BLaER1 treated with 17β-estradiol and CSF1 and Interleukin-3, amounts not matched to agents 10 nM and 100 nM (cell line): Measurements from ENCODE around the gene NFS1.
"Not testable (repeated sequence)": the region's sequence is repeated elsewhere in the genome, so short reads cannot be mapped to it uniquely, and the experiment has no call there.

Source experiments
- H3K27ac ChIP-seq, 11 experiments: shearing (Covaris generic); formaldehyde crosslinking; 2 replicates each; pipeline ENCODE4 v1.8.1; 2022
- H3K27me3 ChIP-seq, 11 experiments: shearing (Covaris generic); formaldehyde crosslinking; 2 replicates each; pipeline ENCODE4 v1.8.1; 2022
- H3K36me3 ChIP-seq, 11 experiments: shearing (Covaris generic); formaldehyde crosslinking; 2 replicates each; pipeline ENCODE4 v1.8.1; 2022
- H3K4me1 ChIP-seq, 10 experiments: shearing (Covaris generic); formaldehyde crosslinking; 2 replicates each; pipeline ENCODE4 v1.8.1; 2022
- H3K4me2 ChIP-seq, 11 experiments: shearing (Covaris generic); formaldehyde crosslinking; 2 replicates each; pipeline ENCODE4 v1.8.1; 2022
- H3K4me3 ChIP-seq, 10 experiments: shearing (Covaris generic); formaldehyde crosslinking; 2 replicates each; pipeline ENCODE4 v1.8.1; 2022
- H3K9ac ChIP-seq, 11 experiments: shearing (Covaris generic); formaldehyde crosslinking; 2 replicates each; pipeline ENCODE4 v1.8.1; 2022
- H3K9me3 ChIP-seq, 11 experiments: shearing (Covaris generic); formaldehyde crosslinking; replicated peaks in 1 of 11; 2 replicates each; pipeline ENCODE4 v1.8.1; 2022
- H4K20me1 ChIP-seq, 11 experiments: shearing (Covaris generic); formaldehyde crosslinking; 2 replicates each; pipeline ENCODE4 v1.8.1; 2022
- Cebpa-rat ChIP-seq, 11 experiments: shearing (Covaris generic); IDR thresholded peaks; 2 replicates each; pipeline ENCODE4 v1.8.1; 2022

NFS1 gene

DNA sequence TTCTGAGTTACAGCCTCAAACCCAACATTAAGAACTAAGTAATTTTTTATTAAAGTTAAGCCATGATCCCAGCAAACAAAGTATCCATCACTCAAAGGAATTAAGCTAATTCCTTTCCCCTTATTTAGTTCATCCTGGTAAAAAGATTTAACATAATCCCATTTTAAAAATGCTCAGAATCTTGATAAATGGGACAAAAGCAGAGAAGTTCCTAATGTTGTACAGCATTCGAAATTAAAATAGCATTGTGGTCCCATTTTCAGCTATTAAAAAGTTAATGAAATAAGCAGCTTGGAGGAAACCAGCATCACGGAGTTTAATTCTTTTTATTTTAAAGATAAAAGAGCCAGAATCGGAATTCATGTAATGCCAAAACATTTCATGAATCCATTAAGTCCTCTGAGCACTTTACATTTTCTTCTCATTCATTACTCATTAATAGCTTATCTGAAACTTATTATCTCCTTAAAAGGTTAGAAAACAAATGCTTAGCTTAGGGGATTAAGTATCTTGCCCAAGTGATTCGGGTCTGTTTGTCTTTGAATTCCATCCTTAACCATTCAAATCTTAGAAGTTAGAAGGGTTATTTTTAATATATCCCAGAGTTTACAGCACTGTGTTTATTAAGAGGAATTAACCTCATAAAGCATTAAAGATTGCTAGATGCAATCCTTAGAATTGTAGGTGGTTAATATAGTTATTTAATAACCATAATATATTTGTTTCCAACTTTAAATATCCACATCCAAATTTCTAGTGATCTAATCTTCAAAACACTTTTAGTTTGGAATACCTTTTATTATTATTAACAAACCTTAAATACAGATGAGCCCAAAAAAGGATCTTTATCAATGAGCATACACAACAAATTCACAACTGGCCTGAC lies 31.7 kb upstream of the NFS1 start:
- H3K27ac ChIP-seq, result no peak overlapping the region
- H3K4me1 ChIP-seq, result peaks cover 0 to 32% (median under 1%) of the 10 kb centered on the region in 10 experiments; a peak in 7 of 20 replicates
- H3K36me3 ChIP-seq, result peaks cover 100% of the 10 kb centered on the region in 11 experiments
- no peaks in the 10 kb centered on the region for H3K9me3 ChIP-seq
- no peak for TF ChIP-seq Cebpa-rat (IDR thresholded peaks at IDR 0.05)
- H3K27me3 ChIP-seq, result no peaks in the 10 kb centered on the region
- no peak overlapping the region for H3K9ac ChIP-seq
- H3K4me2 ChIP-seq, result no peak overlapping the region
- H4K20me1 ChIP-seq, result peaks cover 100% of the 10 kb centered on the region in 11 experiments
- no peak overlapping the region for H3K4me3 ChIP-seq

DNA sequence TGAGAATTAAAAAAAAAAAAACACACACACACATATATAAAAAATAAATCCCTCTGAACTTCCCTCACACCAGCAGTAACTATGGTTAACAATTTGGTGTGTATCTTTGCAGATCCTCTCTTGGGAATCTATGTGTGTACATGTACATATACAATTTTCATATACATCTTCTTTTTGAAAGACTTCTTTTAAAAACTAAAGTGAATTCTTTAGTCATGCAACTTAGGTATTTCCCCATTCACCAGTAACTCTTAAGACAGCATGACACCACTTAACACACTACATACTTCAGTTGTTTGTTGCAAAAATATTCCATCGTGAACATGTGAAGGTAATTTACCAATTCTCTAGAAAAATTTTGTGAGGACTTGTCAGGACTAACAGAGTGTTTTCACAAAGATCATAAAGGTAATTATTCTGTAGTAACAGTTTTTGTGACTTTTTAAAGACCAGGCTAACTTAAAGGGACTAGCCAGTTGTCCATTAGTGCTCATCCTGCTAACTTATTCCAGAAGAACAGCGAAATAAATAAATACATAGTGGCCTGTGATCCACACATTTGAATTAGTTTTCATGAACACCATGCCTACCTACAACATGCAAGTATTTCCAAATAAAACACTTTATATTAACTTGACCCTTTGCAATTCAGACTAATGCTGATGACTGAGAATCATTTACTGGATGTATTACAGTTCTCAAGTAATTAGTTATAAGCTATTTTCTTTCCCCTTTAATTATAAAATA lies 30.9 kb upstream of the NFS1 start:
- Histone ChIP-seq H3K9ac (no peak overlapping the region), H3K27ac (no peak overlapping the region), H4K20me1 (peaks cover 100% of the 10 kb centered on the region in 11 experiments), H3K4me2 (no peak overlapping the region), H3K4me1 (peaks cover 0 to 24% (median 0%) of the 10 kb centered on the region in 10 experiments; a peak in 5 of 20 replicates), H3K9me3 (no peaks in the 10 kb centered on the region), H3K36me3 (peaks cover 100% of the 10 kb centered on the region in 11 experiments), H3K27me3 (no peaks in the 10 kb centered on the region), H3K4me3 (no peak overlapping the region)
- TF ChIP-seq Cebpa-rat (IDR thresholded peaks at IDR 0.05), result no peak

DNA sequence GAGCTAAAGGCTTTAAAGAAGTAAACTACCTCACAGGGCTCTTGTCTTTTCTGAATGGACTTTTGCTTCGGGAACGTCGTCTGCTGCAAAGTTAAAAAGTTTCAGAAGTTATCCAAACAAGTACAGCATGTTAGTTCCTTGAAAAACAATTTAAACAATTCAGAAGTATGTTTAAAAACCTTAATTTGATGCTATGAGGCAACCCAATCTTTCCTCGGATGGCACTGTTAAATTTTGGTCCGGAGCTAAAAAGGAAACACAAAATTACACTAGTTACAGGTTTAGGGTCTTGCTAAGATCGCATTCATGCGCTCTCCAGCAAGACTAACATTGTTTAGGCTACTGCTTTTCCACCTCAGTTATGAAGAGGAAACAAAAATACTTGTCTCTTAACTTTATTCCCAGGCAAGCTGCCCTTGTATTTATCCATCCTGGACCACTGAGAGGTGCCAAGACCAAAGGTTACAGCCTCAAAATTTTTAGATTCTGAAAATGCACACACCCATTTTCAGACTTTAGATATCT lies 30.2 kb upstream of the NFS1 start:
- H4K20me1 ChIP-seq, result peaks cover 100% of the 10 kb centered on the region in 11 experiments
- no peak overlapping the region for H3K4me2 ChIP-seq
- H3K9ac ChIP-seq, result no peak overlapping the region
- no peak overlapping the region for H3K27ac ChIP-seq
- H3K4me1 ChIP-seq, result peaks cover 0 to 17% (median 0%) of the 10 kb centered on the region in 10 experiments; a peak in 4 of 20 replicates
- H3K27me3 ChIP-seq, result no peaks in the 10 kb centered on the region
- no peak overlapping the region for H3K4me3 ChIP-seq
- peaks cover 100% of the 10 kb centered on the region in 11 experiments for H3K36me3 ChIP-seq
- no peaks in the 10 kb centered on the region for H3K9me3 ChIP-seq
- no peak for TF ChIP-seq Cebpa-rat (IDR thresholded peaks at IDR 0.05)

DNA sequence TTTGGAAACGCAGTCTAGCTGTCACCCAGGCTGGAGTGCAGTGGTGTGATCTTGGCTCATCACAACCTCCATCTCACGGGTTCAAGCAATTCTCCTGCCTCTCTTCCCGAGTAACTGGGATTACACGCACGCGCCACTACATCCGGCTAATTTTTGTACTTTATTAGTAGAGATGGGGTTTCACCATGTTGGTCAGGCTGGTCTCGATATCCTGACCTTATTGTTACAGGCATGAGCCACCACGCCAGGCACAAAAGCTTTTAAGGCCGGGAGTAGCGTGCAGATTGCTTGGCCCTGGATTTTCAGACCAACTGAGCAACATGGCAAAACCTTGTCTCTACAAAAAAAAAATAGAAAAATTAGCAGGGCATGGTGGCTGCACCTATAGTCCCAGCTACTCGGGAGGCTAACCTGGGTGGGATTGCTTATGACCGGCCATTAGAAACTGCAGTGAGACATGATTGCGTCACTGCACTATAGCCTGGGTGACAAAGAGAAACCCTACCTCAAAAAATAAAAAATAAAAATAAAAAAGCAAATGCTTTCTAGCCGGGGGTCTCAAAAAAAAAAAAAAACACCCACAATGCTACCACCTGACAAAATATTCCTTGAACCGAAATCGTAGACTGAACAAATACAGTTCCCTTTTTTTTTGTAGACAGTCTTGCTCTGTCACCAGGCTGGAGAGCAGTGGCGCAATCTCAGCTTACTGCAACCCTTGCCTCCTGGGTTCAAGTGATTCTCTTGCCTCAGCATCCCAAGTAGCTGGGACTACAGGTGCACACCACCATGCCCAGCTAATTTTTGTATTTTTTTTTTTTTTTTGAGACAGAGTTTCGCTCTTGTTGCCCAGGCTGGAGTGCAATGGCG lies 27.9 kb upstream of the NFS1 start:
- no peak overlapping the region for H3K4me2 ChIP-seq
- H3K4me3 ChIP-seq, result no peak overlapping the region
- H4K20me1 ChIP-seq, result peaks cover 100% of the 10 kb centered on the region in 11 experiments
- peaks cover 100% of the 10 kb centered on the region in 11 experiments for H3K36me3 ChIP-seq
- H3K9me3 ChIP-seq, result no peaks in the 10 kb centered on the region
- H3K4me1 ChIP-seq, result no peaks in the 10 kb centered on the region
- H3K9ac ChIP-seq, result no peak overlapping the region
- peak in 2 of 11 experiments; percentile 35 to 51; a peak in 2 of 22 replicates for TF ChIP-seq Cebpa-rat (IDR thresholded peaks at IDR 0.05)
- no peaks in the 10 kb centered on the region for H3K27me3 ChIP-seq
- no peak overlapping the region for H3K27ac ChIP-seq

DNA sequence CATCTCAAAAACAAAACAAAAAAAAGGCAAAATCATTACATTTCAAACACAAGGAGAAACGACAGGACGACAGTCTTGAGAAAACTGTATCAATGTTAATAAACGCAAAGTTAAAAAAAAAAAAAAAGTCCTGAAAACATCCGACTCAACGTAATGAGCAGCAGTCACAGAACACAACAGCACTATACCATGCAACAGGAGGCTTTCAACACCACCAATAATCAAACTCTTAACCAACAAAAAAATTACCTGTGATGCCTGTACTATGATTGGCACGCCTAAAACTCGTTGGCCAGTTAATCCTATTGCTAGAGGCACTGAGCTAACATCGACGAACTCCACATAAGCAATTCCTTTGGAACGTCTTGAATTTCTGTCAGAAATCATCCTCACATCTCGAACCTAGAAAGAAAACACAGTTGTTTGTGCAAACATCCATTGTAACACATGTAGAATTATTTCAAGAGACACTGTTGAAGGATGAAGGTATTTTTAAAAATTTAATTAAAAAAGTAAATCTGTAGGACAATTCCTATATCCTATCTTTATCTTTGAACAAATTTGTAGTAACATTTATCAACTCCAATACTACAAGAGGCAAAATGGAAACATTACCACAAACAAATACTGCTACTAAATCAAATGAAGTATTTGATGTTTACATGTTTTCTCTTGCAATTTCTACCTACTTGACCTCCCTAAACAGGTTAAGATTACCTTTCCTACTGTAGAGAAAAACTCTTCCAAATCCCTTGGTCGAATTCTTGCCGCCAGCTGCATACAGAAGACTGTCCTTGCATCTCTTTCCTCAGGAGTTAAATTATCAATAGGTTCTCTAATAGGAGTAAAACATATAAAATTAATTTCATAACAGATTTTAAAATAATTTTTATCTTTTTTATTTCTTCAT lies 25.4 kb upstream of the NFS1 start:
- H3K36me3 ChIP-seq, result peaks cover 100% of the 10 kb centered on the region in 11 experiments
- no peaks in the 10 kb centered on the region for H3K4me1 ChIP-seq
- no peak overlapping the region for H3K4me2 ChIP-seq
- H3K9me3 ChIP-seq, result no peaks in the 10 kb centered on the region
- H3K27me3 ChIP-seq, result no peaks in the 10 kb centered on the region
- no peak for TF ChIP-seq Cebpa-rat (IDR thresholded peaks at IDR 0.05)
- no peak overlapping the region for H3K4me3 ChIP-seq
- no peak overlapping the region for H3K9ac ChIP-seq
- no peak overlapping the region for H3K27ac ChIP-seq
- peaks cover 100% of the 10 kb centered on the region in 11 experiments for H4K20me1 ChIP-seq

DNA sequence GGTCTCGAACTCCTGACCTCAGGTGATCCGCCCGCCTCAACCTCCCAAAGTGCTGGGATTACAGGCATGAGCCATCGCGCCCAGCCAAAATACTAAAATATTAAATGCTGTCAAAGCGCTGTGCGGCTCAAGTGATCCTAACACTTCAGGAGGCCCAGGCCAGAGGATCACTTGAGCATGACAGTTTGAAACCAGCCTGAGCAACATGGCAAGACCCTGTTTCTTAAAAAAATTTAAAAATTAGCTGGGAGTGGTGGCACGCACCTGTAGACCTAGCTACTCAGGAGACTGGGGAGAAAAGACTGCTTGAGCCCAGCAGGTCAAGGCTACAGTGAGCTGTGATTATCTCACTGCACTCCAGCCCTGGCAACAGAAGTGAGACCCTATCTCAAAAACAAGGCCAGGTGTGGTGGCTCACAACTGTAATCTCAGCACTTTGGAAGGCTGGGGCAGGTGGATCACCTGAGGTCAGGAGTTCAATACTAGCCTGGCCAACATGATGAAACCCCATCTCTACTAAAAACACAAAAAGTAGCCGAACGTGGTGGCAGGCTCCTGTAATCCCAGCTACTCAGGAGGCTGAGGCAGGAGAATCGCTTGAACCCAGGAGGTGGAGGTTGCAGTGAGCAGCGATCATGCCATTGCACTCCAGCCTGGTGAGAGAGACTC lies 24.6 kb upstream of the NFS1 start:
- not testable (repeated sequence) for H3K27me3 ChIP-seq, H3K4me1 ChIP-seq, H3K9ac ChIP-seq, H3K4me3 ChIP-seq, H3K4me2 ChIP-seq, H3K9me3 ChIP-seq, H3K27ac ChIP-seq
- peaks cover 100% of the 10 kb centered on the region in 11 experiments for H4K20me1 ChIP-seq
- peaks cover 100% of the 10 kb centered on the region in 11 experiments for H3K36me3 ChIP-seq

DNA sequence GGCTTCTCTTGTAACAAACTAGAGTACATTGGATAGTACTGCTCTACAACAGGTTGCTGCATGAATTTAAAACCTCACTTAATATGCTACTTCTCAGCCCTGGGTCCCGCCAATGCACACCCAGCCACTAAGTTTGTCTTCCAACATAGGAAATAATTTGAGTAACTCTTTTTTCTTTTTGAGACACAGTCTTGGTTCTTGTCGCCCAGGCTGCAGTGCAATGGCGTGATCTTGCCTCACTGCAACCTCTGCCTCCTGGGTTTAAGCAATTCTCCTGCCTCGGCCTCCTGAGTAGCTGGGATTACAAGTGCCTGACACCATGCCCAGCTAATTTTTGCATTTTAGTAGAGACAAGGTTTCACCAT lies 24.1 kb upstream of the NFS1 start:
- H3K9me3 ChIP-seq, H3K4me2 ChIP-seq, H3K27me3 ChIP-seq, H3K4me3 ChIP-seq, H3K27ac ChIP-seq, H3K9ac ChIP-seq, H3K4me1 ChIP-seq: not testable (repeated sequence)
- peaks cover 100% of the 10 kb centered on the region in 11 experiments for H3K36me3 ChIP-seq
- peaks cover 100% of the 10 kb centered on the region in 11 experiments for H4K20me1 ChIP-seq

DNA sequence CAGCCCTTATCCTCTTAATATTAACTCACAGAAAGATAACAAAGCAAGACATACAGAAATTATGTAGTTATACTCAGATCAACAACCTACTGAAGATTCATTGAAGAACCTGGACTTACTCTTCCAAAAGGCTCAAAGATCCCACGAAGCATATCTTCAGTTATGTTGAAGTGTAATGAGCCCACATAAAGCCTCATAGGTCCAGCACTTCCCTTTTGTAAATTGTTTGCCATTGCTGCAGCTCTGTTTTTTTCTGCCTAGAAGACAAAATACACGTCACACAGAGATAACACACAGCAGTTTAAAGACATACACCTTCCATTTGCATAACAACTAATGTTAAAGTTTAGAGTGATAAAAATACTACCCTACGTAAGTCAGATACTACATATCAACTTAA lies 22.5 kb upstream of the NFS1 start:
- H3K9ac ChIP-seq, result no peak overlapping the region
- no peak overlapping the region for H3K4me3 ChIP-seq
- peaks cover 100% of the 10 kb centered on the region in 11 experiments for H4K20me1 ChIP-seq
- no peaks in the 10 kb centered on the region for H3K4me1 ChIP-seq
- H3K27me3 ChIP-seq, result no peaks in the 10 kb centered on the region
- peaks cover 100% of the 10 kb centered on the region in 11 experiments for H3K36me3 ChIP-seq
- no peak overlapping the region for H3K27ac ChIP-seq
- no peak overlapping the region for H3K4me2 ChIP-seq
- H3K9me3 ChIP-seq, result no peaks in the 10 kb centered on the region
- TF ChIP-seq Cebpa-rat (IDR thresholded peaks at IDR 0.05), result no peak
